NT2/D1 (cell line): Measurements from ENCODE around the gene ARHGEF37.

Experiments
- SUZ12 ChIP-seq: IDR thresholded peaks from 2 replicates; pipeline ENCODE4 v1.6.1; 2011; ENCODE audit not compliant: insufficient read length, insufficient read depth; ENCODE audit errors: extremely low read depth
- YY1 ChIP-seq: IDR thresholded peaks from 2 replicates; pipeline ENCODE4 v1.6.1; 2011; ENCODE audit not compliant: insufficient read length, insufficient read depth
- ZNF274 ChIP-seq: IDR thresholded peaks from 2 replicates; pipeline ENCODE4 v1.6.1; 2011; ENCODE audit warnings: mild to moderate bottlenecking, low read depth, low read length

DNA sequence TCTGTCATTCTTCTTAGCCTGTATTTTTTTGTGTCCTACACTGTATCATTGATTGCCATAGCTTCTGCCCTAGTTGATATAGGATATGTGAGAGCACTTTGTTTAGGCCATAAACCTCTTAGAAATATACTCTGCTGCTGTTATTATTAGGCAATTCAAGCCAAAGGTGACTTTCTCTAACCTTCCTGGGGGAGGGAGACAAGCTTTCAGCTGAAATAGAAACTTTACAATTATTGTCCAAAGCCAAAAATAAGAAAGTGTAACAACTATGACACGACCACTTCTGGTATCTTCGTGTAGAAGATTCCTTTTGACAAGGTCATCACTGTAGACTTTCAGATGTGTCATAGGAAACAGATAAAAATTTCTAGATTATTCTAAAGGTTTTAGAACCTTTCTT lies 17.8 kb upstream of the ARHGEF37 start:
- no peak for TF ChIP-seq ZNF274
- no peak for TF ChIP-seq SUZ12
- no peak for TF ChIP-seq YY1
